ENCODE measurements around the gene RBMS3.

The RBMS3 gene

DNA sequence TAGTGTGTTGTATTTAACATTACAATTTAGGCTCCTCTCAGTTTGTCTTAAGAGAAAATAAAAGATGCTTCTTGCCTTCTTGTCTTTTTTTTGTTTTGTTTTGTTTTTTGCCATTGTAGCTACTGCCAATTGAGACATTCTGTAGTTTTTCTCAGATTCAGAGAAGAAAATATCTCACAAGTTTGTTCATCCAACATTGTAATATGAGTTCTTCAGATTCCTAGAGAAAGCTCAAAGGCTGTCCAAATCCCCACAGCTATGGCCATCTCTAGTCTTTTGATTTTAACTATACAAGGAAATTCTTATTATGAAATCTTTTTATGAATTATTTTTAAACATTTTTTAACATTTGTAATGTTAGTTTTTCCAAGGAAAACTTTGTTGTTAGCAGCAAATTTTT is 264.7 kb downstream of the RBMS3 start:
- H3K36me3 ChIP-seq (ENCODE audit: control insufficient read depth, insufficient read depth, low read length): no peaks in the 10 kb centered on the region
- H3K9ac ChIP-seq (ENCODE audit: low read length): no peak overlapping the region
- no peaks in the 10 kb centered on the region for H3K27me3 ChIP-seq (ENCODE audit: control insufficient read depth, insufficient read depth, low read length)
- no peaks in the 10 kb centered on the region for H3K4me1 ChIP-seq (ENCODE audit: control insufficient read depth, insufficient read depth, low read length)
- H3K4me3 ChIP-seq (ENCODE audit: low read length): no peak overlapping the region
- H3K27ac ChIP-seq (ENCODE audit: low read depth, low read length): no peak overlapping the region

DNA sequence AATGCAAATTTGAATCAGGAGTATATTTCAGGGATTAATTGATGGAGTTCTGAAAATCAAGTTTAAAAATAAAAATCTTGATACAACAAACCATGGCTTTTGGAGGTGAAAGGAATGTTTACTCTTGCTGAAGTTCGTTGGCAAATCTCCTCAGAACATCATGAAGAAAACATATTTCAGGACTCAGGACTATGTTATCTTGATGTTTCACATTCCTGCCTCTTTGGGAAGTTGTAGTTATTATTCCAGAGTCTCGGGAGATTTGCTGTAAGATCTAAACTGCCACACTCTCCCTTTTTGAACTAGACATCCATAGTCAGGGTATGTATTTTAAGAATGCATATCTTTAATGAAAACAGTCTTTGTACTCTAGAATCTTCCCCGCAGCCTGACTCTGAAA is 271.2 kb downstream of the RBMS3 start:
- no peak overlapping the region for H3K27ac ChIP-seq (ENCODE audit: low read depth, low read length)
- peaks cover 3% of the 10 kb centered on the region for H3K4me1 ChIP-seq (ENCODE audit: control insufficient read depth, insufficient read depth, low read length)
- no peak overlapping the region for H3K9ac ChIP-seq (ENCODE audit: low read length)
- H3K4me3 ChIP-seq (ENCODE audit: low read length): no peak overlapping the region
- H3K27me3 ChIP-seq (ENCODE audit: control insufficient read depth, insufficient read depth, low read length): no peaks in the 10 kb centered on the region
- no peaks in the 10 kb centered on the region for H3K36me3 ChIP-seq (ENCODE audit: control insufficient read depth, insufficient read depth, low read length)

DNA sequence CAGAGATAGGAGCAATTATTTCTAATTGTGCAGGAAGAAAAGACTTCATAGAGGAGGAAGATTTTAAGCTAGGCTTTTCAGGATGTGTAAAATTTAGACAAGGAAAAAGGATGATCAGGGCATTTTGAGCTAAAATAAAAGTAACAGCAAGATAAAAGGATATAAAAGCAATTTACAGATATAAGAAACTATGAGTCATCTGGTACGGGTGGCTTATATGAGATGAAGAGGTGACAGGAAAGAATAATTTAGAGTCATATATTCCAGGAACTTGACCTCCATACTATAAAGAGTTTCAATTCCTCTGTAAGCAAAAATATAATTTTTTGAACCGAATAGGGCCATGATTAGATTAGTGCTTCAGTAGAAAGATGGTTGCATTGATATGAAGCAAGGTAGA is 273.7 kb downstream of the RBMS3 start:
- no peaks in the 10 kb centered on the region for H3K36me3 ChIP-seq (ENCODE audit: control insufficient read depth, insufficient read depth, low read length)
- no peak overlapping the region for H3K27ac ChIP-seq (ENCODE audit: low read depth, low read length)

DNA sequence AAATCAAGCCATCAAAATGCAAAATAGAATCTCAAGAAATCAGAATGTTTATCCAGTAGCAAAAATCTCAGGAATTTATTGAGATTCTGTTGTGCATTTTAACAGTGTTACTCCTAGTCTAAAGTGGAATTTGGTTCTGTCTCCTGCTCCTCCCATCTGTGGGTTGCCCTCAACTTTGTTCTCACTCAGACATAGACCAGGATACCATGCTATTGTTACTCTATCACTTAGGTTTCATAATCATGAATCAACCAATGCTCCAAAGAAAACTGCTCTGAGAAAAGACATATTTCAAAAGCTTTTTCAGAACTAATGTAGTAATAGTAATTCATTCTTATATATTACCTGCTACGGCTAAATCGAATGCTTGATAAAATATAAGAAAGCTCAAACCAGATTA is 274.7 kb downstream of the RBMS3 start:
- Histone ChIP-seq H3K36me3 (ENCODE audit: control insufficient read depth, insufficient read depth, low read length) (no peaks in the 10 kb centered on the region), H3K4me1 (ENCODE audit: control insufficient read depth, insufficient read depth, low read length) (peaks cover 5% of the 10 kb centered on the region), H3K27ac (ENCODE audit: low read depth, low read length) (no peak overlapping the region), H3K9ac (ENCODE audit: low read length) (no peak overlapping the region), H3K27me3 (ENCODE audit: control insufficient read depth, insufficient read depth, low read length) (no peaks in the 10 kb centered on the region), H3K4me3 (ENCODE audit: low read length) (no peak overlapping the region)

More for the DNA sequence above, 273.7 kb downstream of the RBMS3 start:
- Histone ChIP-seq H3K9ac (ENCODE audit: low read length) (no peak overlapping the region), H3K4me1 (ENCODE audit: control insufficient read depth, insufficient read depth, low read length) (peaks cover 4% of the 10 kb centered on the region), H3K4me3 (ENCODE audit: low read length) (no peak overlapping the region), H3K27me3 (ENCODE audit: control insufficient read depth, insufficient read depth, low read length) (no peaks in the 10 kb centered on the region)

DNA sequence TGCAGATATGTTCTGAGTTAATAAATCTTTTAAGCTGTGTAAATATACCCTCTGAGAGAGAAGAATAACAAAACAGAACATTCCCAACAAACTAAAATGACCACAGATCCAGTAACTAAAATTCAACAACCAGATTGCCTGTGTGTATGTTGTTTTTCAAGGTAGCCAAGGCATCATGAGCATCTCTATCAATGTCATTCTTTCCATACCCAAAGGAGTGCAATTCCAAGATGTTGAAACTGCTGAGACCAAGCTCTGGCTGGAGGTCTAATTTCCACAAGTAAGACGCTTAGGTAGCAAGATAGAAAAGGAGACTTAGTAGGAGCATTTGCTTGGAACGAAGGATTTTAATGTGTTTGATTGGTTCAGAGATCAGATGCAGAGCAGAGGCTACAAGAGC is 276.3 kb downstream of the RBMS3 start:
- Histone ChIP-seq H3K4me1 (ENCODE audit: control insufficient read depth, insufficient read depth, low read length) (peaks cover 5% of the 10 kb centered on the region), H3K27ac (ENCODE audit: low read depth, low read length) (no peak overlapping the region)

DNA sequence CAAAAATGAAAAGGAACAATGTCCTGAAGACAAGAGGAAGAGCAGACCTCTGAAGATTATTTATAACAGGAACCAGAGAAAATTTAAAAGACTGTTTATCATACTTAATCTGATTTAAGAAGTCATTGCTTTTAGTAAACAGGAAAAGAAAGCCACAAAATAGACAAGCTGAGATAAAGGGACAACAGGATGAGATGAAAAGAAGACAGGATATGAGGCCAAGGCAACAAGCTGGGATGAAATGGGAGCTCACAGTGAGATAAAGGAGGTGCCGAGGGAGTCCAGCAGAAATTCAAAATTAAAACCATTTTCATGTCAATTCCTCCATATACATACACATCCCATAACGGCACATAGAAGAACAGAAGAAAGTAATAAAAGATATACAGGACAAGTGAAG is 277.0 kb downstream of the RBMS3 start:
- peaks cover 2% of the 10 kb centered on the region for H3K4me1 ChIP-seq (ENCODE audit: control insufficient read depth, insufficient read depth, low read length)
- no peaks in the 10 kb centered on the region for H3K27me3 ChIP-seq (ENCODE audit: control insufficient read depth, insufficient read depth, low read length)
- H3K36me3 ChIP-seq (ENCODE audit: control insufficient read depth, insufficient read depth, low read length): no peaks in the 10 kb centered on the region
- H3K9ac ChIP-seq (ENCODE audit: low read length): no peak overlapping the region
- no peak overlapping the region for H3K4me3 ChIP-seq (ENCODE audit: low read length)
- no peak overlapping the region for H3K27ac ChIP-seq (ENCODE audit: low read depth, low read length)

More for the DNA sequence above, 276.3 kb downstream of the RBMS3 start:
- Histone ChIP-seq H3K4me3 (ENCODE audit: low read length) (no peak overlapping the region), H3K36me3 (ENCODE audit: control insufficient read depth, insufficient read depth, low read length) (no peaks in the 10 kb centered on the region), H3K27me3 (ENCODE audit: control insufficient read depth, insufficient read depth, low read length) (no peaks in the 10 kb centered on the region), H3K9ac (ENCODE audit: low read length) (no peak overlapping the region)

DNA sequence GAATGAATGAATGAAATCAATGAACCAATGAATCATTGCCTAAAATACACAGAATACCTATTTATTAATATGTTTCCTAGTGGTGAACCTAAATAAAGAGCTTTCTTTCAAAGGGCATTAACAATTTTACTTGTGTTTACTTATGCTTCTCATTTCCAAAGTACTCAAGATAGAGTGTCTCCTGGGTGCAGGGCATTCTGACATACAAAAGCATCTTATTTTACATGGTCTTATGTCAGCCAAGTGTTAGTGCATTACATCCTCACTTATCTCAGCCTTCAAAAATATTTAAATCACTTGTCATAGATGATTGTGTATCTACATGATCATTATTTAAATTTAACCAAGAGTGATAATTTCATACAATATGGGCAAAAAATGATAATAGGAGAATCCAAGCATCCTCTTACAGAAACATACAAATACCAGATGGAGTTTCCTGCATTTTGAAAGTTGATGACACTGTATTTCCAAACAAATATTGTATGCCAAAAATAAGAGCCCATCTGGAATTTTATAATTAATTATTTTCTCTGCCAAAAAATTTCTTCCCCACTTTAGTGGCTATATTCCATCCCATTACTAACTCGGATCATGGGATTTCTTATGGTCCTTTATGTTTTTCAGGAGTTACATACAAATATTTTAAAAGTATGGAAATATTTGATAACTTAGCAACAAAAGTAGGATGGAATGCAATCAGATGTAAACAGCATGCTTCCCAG is 279.0 kb downstream of the RBMS3 start:
- no peaks in the 10 kb centered on the region for H3K27me3 ChIP-seq (ENCODE audit: control insufficient read depth, insufficient read depth, low read length)
- no peak overlapping the region for H3K4me3 ChIP-seq (ENCODE audit: low read length)
- H3K36me3 ChIP-seq (ENCODE audit: control insufficient read depth, insufficient read depth, low read length): no peaks in the 10 kb centered on the region

DNA sequence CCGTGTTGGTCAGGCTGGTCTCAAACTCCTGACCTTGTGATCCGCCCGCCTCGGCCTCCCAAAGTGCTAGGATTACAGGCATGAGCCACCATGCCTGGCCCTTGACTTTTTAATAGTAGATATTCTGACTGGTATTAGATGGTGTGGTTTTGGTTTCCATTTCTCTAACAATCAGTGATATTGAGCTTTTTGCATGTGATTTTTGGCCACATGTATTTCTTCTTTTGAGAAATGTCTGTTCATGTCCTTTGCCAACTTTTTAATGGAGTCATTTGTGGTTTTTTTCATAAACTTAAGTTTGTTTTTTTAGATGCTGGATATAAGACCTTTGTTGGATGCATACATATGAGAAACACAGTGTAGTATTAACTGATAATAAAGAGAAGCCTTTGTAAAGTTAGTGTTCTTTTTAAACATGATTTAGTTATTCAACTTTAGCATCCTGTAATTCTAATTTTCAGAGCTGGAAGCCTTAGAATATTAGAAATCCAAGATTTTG is 280.8 kb downstream of the RBMS3 start:
- H3K27me3 ChIP-seq (ENCODE audit: control insufficient read depth, insufficient read depth, low read length): no peaks in the 10 kb centered on the region
- H3K4me1 ChIP-seq (ENCODE audit: control insufficient read depth, insufficient read depth, low read length): peaks cover 2% of the 10 kb centered on the region
- H3K4me3 ChIP-seq (ENCODE audit: low read length): no peak overlapping the region
- no peak overlapping the region for H3K27ac ChIP-seq (ENCODE audit: low read depth, low read length)
- H3K36me3 ChIP-seq (ENCODE audit: control insufficient read depth, insufficient read depth, low read length): no peaks in the 10 kb centered on the region
- H3K9ac ChIP-seq (ENCODE audit: low read length): no peak overlapping the region

More for the DNA sequence above, 279.0 kb downstream of the RBMS3 start:
- H3K4me1 ChIP-seq (ENCODE audit: control insufficient read depth, insufficient read depth, low read length): peaks cover 2% of the 10 kb centered on the region
- H3K27ac ChIP-seq (ENCODE audit: low read depth, low read length): no peak overlapping the region
- H3K9ac ChIP-seq (ENCODE audit: low read length): no peak overlapping the region

DNA sequence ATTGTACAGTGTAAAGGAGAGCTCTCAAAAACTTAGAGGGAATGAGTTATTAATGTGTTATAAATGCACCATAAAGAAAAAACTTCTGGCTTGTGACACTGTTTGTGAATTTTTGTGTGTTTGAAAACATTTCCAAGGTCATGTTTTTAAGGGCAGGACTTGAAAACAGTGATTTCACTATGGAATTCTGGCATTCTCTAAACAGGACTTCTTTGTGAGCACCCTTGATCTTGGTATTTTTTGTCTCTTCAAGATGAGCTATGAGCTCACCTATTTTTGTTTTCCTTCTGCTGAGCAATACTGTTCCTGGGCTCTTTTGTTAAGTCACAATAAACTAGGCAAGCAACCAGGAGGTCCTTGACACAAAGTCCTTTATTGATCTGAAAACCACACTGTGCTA is 284.4 kb downstream of the RBMS3 start:
- H3K9ac ChIP-seq (ENCODE audit: low read length): no peak overlapping the region
- no peak overlapping the region for H3K27ac ChIP-seq (ENCODE audit: low read depth, low read length)
- no peaks in the 10 kb centered on the region for H3K36me3 ChIP-seq (ENCODE audit: control insufficient read depth, insufficient read depth, low read length)
- H3K27me3 ChIP-seq (ENCODE audit: control insufficient read depth, insufficient read depth, low read length): no peaks in the 10 kb centered on the region
- no peak overlapping the region for H3K4me3 ChIP-seq (ENCODE audit: low read length)
- H3K4me1 ChIP-seq (ENCODE audit: control insufficient read depth, insufficient read depth, low read length): no peaks in the 10 kb centered on the region

DNA sequence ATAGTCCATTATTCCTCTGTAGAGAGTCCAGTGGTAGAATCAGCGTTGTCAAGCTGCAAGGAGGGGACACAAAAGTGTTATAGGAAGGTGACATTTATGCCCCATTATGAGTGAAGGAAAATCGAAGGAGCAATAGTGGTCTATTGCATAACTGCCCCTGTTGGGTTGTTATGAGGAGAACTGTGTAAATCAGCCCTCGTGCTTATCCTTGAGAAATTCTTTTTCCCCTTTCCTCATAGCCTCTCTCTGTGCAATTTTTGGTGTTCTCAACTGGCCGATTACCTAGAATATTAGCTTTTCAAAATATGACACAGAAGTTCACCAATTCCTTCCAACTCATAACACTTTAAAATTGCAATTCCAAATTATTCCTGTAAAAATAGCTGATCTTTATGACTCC is 286.6 kb downstream of the RBMS3 start:
- Histone ChIP-seq H3K27ac (ENCODE audit: low read depth, low read length) (no peak overlapping the region), H3K4me1 (ENCODE audit: control insufficient read depth, insufficient read depth, low read length) (no peaks in the 10 kb centered on the region), H3K27me3 (ENCODE audit: control insufficient read depth, insufficient read depth, low read length) (no peaks in the 10 kb centered on the region), H3K36me3 (ENCODE audit: control insufficient read depth, insufficient read depth, low read length) (no peaks in the 10 kb centered on the region), H3K9ac (ENCODE audit: low read length) (no peak overlapping the region), H3K4me3 (ENCODE audit: low read length) (no peak overlapping the region)

DNA sequence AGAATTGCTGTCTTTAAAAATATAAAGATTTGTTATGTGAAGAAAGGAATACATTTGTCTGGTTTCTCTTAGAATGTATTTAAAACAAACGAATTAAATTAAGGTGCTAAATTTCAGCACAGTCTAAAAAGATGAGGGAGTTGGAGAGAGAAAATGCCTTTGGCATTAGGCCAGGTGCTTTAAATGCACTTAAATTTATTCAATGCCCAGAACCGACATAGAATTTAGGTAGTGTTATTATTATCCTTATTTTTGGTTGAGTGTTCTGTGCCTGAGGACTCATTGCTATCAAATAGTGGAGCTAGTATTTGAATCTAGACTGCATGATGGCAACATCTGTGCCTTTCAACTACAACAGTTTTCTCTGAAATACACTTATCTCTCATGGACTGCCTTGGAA is 287.5 kb downstream of the RBMS3 start:
- Histone ChIP-seq H3K27me3 (ENCODE audit: control insufficient read depth, insufficient read depth, low read length) (no peaks in the 10 kb centered on the region), H3K4me3 (ENCODE audit: low read length) (no peak overlapping the region), H3K27ac (ENCODE audit: low read depth, low read length) (no peak overlapping the region), H3K4me1 (ENCODE audit: control insufficient read depth, insufficient read depth, low read length) (no peaks in the 10 kb centered on the region), H3K9ac (ENCODE audit: low read length) (no peak overlapping the region), H3K36me3 (ENCODE audit: control insufficient read depth, insufficient read depth, low read length) (no peaks in the 10 kb centered on the region)

DNA sequence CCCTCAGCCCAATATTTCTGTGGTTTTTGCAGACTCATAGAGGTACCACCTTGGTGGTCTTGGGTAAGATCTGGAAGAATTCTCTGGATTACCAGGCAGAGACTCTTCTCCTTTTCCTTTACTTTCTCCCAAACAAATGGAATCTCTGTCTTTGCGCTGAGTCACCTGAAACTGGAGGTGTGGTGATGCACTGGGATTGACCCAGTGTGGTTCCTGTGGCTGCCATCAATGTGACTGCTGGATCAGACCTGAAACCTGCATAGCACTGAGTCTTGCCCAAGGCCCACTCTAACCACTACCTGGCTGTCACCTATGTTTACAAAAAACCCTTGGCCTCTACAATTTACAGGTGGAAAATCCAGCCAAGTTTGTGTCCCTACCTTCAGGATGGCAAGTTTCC is 295.3 kb downstream of the RBMS3 start:
- no peaks in the 10 kb centered on the region for H3K36me3 ChIP-seq (ENCODE audit: control insufficient read depth, insufficient read depth, low read length)
- no peak overlapping the region for H3K27ac ChIP-seq (ENCODE audit: low read depth, low read length)
- no peaks in the 10 kb centered on the region for H3K4me1 ChIP-seq (ENCODE audit: control insufficient read depth, insufficient read depth, low read length)
- H3K9ac ChIP-seq (ENCODE audit: low read length): no peak overlapping the region
- no peaks in the 10 kb centered on the region for H3K27me3 ChIP-seq (ENCODE audit: control insufficient read depth, insufficient read depth, low read length)
- no peak overlapping the region for H3K4me3 ChIP-seq (ENCODE audit: low read length)

DNA sequence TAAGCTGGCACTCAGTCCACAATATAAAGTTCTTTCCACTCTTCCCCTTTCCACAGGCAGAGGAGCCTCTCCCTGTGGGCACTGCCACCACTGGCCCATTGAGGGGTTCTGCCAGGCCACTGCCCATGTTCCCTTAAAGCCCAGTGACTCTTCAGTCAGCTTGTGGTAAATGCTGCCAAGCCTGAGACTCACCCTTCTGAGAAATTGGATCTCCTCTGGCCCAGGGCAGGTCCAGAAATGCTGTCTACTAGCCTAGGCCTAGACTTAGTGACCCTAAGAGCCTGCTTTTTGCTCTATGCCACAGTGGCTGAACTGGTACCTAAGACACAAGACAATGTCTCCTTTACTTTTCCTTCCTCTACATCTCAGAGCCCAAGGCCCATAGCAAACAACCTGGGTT is 295.8 kb downstream of the RBMS3 start:
- H3K9ac ChIP-seq (ENCODE audit: low read length): no peak overlapping the region
- H3K27me3 ChIP-seq (ENCODE audit: control insufficient read depth, insufficient read depth, low read length): no peaks in the 10 kb centered on the region
- H3K4me3 ChIP-seq (ENCODE audit: low read length): no peak overlapping the region
- H3K36me3 ChIP-seq (ENCODE audit: control insufficient read depth, insufficient read depth, low read length): no peaks in the 10 kb centered on the region
- H3K4me1 ChIP-seq (ENCODE audit: control insufficient read depth, insufficient read depth, low read length): no peaks in the 10 kb centered on the region
- H3K27ac ChIP-seq (ENCODE audit: low read depth, low read length): no peak overlapping the region
